Measurements from ENCODE around the gene FSTL4.

DNA sequence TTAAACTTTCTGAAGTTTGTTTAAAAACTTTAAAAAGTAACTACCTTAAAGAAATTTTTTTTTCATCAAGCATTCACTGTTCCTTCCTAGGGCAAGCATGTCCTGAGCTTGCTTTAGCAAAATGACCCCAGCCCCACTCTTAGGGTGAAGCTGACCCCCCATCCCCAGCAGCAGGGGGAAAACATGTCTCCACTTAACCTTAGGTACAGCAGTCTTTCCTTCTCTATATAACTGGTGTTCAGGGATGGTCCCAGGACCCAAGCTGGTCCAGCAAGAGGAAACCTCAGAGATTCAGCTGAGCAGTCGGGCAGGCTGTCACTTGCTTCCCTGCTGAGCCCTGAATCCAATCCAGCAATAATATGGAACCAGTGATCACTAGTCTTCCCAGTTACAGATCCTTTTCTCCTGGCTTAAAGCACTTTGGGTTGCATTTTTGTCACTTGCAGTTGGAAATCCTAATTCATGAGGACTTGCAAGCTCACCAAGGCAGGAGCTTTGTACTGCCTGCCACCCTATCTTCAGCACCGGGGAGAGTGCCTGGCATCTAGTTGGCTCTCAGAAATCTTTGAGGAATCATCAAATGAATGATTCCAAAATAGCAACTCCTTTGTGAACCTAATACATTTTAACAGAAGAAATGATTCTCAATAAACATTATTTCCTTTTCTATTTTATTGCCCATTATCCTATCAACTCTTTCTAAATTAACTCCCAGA, 91.2 kb downstream of the FSTL4 start:
- TF ChIP-seq, protein P1, sequence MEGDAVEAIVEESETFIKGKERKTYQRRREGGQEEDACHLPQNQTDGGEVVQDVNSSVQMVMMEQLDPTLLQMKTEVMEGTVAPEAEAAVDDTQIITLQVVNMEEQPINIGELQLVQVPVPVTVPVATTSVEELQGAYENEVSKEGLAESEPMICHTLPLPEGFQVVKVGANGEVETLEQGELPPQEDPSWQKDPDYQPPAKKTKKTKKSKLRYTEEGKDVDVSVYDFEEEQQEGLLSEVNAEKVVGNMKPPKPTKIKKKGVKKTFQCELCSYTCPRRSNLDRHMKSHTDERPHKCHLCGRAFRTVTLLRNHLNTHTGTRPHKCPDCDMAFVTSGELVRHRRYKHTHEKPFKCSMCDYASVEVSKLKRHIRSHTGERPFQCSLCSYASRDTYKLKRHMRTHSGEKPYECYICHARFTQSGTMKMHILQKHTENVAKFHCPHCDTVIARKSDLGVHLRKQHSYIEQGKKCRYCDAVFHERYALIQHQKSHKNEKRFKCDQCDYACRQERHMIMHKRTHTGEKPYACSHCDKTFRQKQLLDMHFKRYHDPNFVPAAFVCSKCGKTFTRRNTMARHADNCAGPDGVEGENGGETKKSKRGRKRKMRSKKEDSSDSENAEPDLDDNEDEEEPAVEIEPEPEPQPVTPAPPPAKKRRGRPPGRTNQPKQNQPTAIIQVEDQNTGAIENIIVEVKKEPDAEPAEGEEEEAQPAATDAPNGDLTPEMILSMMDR (IDR thresholded peaks at IDR 0.05; ENCODE audit: low read depth, low read length, missing input control) = no peak
- no peak for TF ChIP-seq YY1 (IDR thresholded peaks at IDR 0.05)
- no peak for TF ChIP-seq EGR1 (IDR thresholded peaks at IDR 0.05; ENCODE audit: low read depth in 2 of 2)
- TF ChIP-seq TAF1 (conservative IDR thresholded peaks at IDR 0.05) = no peak
- TF ChIP-seq GABPA (IDR thresholded peaks at IDR 0.05 in 1 of 2, conservative IDR thresholded peaks at IDR 0.05 in 1 of 2) = no peak
- TF ChIP-seq, protein P2, sequence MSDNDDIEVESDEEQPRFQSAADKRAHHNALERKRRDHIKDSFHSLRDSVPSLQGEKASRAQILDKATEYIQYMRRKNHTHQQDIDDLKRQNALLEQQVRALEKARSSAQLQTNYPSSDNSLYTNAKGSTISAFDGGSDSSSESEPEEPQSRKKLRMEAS (IDR thresholded peaks at IDR 0.05) = no peak
- no peak for TF ChIP-seq RXRA (IDR thresholded peaks at IDR 0.05)
- TF ChIP-seq, protein P3, sequence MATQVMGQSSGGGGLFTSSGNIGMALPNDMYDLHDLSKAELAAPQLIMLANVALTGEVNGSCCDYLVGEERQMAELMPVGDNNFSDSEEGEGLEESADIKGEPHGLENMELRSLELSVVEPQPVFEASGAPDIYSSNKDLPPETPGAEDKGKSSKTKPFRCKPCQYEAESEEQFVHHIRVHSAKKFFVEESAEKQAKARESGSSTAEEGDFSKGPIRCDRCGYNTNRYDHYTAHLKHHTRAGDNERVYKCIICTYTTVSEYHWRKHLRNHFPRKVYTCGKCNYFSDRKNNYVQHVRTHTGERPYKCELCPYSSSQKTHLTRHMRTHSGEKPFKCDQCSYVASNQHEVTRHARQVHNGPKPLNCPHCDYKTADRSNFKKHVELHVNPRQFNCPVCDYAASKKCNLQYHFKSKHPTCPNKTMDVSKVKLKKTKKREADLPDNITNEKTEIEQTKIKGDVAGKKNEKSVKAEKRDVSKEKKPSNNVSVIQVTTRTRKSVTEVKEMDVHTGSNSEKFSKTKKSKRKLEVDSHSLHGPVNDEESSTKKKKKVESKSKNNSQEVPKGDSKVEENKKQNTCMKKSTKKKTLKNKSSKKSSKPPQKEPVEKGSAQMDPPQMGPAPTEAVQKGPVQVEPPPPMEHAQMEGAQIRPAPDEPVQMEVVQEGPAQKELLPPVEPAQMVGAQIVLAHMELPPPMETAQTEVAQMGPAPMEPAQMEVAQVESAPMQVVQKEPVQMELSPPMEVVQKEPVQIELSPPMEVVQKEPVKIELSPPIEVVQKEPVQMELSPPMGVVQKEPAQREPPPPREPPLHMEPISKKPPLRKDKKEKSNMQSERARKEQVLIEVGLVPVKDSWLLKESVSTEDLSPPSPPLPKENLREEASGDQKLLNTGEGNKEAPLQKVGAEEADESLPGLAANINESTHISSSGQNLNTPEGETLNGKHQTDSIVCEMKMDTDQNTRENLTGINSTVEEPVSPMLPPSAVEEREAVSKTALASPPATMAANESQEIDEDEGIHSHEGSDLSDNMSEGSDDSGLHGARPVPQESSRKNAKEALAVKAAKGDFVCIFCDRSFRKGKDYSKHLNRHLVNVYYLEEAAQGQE (IDR thresholded peaks at IDR 0.05) = no peak
- no peak for TF ChIP-seq SP1 (IDR thresholded peaks at IDR 0.05)
- TF ChIP-seq RAD21 (IDR thresholded peaks at IDR 0.05) = no peak
- no peak for TF ChIP-seq NR2F2 (IDR thresholded peaks at IDR 0.05)
- TF ChIP-seq HNF4A (conservative IDR thresholded peaks at IDR 0.05) = no peak

Data from liver (tissue), 3 donors.